ENCODE data around the gene NLGN1. TPM values are rescaled to one million over a fixed set of nuclear protein-coding genes. Genes with fewer than 3 reads are reported as not detected.
A peak's percentile ranks its signal among the peaks of the same experiment; 100 is the strongest.

Gene NLGN1
- total RNA-seq, 1 donor, result 6.1 TPM

GRCh38 chr3:173732237-173732636 is 334.7 kb downstream of the NLGN1 start:
- no peak overlapping the region for H3K4me3 ChIP-seq (ENCODE audit: low read depth, low read length)
- no peak for TF ChIP-seq CTCF (IDR thresholded peaks at IDR 0.05; ENCODE audit: insufficient read depth, low read length)
- no peak for DNase-seq (ENCODE audit: low read depth)

GRCh38 chr3:173733029-173733652 is 335.6 kb downstream of the NLGN1 start:
- DNase-seq (ENCODE audit: low read depth), result peak; percentile 75
- peak; percentile 73 for TF ChIP-seq CTCF (IDR thresholded peaks at IDR 0.05; ENCODE audit: insufficient read depth, low read length)
- no peak overlapping the region for H3K4me3 ChIP-seq (ENCODE audit: low read depth, low read length)

GRCh38 chr3:173734473-173734872 is 336.9 kb downstream of the NLGN1 start:
- no peak for DNase-seq (ENCODE audit: low read depth)
- TF ChIP-seq CTCF (IDR thresholded peaks at IDR 0.05; ENCODE audit: insufficient read depth, low read length), result no peak
- no peak overlapping the region for H3K4me3 ChIP-seq (ENCODE audit: low read depth, low read length)

GRCh38 chr3:173734895-173735294 is 337.4 kb downstream of the NLGN1 start:
- DNase-seq (ENCODE audit: low read depth), result no peak
- no peak for TF ChIP-seq CTCF (IDR thresholded peaks at IDR 0.05; ENCODE audit: insufficient read depth, low read length)
- no peak overlapping the region for H3K4me3 ChIP-seq (ENCODE audit: low read depth, low read length)

GRCh38 chr3:173735841-173736240 is 338.3 kb downstream of the NLGN1 start:
- no peak overlapping the region for H3K4me3 ChIP-seq (ENCODE audit: low read depth, low read length)
- DNase-seq (ENCODE audit: low read depth), result no peak
- TF ChIP-seq CTCF (IDR thresholded peaks at IDR 0.05; ENCODE audit: insufficient read depth, low read length), result no peak

DNA sequence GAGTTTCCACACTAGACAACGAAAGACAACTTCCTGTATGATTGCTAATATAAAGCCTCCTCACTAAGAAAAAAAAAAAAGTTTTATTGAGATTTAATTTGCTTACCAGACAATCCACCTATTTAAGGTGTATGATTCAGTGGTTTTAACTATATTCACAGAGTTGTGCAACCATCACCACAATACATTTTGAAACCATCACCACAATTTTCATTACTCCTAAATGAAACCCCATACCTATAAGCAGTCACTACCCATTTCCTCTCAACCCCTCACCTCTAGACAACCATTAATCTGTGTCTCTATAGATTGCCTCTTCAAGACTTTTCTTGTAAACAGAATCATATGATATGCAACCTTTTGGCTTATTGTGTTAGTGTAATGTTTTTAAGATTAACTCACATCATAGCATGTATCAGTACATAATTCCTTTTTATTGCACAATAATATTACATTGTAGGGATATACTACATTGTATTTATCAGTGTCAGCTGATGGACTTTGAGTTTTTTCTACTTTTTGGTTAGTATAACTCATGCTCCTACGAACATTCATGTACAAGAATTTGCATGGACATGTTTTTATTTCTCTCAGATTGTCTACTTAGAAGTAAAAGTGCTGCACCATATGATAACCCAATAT is 339.7 kb downstream of the NLGN1 start:
- TF ChIP-seq CTCF (IDR thresholded peaks at IDR 0.05; ENCODE audit: insufficient read depth, low read length), result no peak
- DNase-seq (ENCODE audit: low read depth), result no peak
- no peak overlapping the region for H3K4me3 ChIP-seq (ENCODE audit: low read depth, low read length)
